H1 (cell line): Measurements from ENCODE around the gene RANBP3L. TPM values are rescaled to one million over a fixed set of nuclear protein-coding genes. Genes with fewer than 3 reads are reported as not detected.

Source experiments
- CTCF ChIA-PET: fragments of 300-600 bp; sonication (Branson Sonifier 250); formaldehyde crosslinking; loops from one replicate; lab custom pipeline; 2021; ENCODE audit not compliant: partially characterized antibody; lab: Charles Lee
- POLR2A ChIA-PET: fragments of 300-600 bp; sonication (Branson Sonifier 250); formaldehyde crosslinking; loops from one replicate; lab custom pipeline; 2021; ENCODE audit warnings: inconsistent platforms; ENCODE audit not compliant: partially characterized antibody; lab: Charles Lee
- DNase-seq, 2 experiments: peaks; one replicate each; pipeline versions ENCODE4 v3.0.0 to v3.0.0-alpha.2; 2010 to 2022; ENCODE audit warnings: low spot score in 2 of 2, low read depth in 1 of 2, mixed read lengths in 1 of 2
- FAIRE-seq: peaks from 2 replicates; lab custom pipeline; 2011; peaks lifted over from hg19 to GRCh38; lab: Jason Lieb, UNC
- H2AFZ ChIP-seq: 2 replicates; pipeline ENCODE4 v1.8.1; 2012; ENCODE audit warnings: low read length, inconsistent platforms
- H2AK5ac ChIP-seq: 2 replicates; pipeline ENCODE4 v1.6.1; 2013; ENCODE audit warnings: low read depth, low read length
- H2BK120ac ChIP-seq: replicated peaks from 2 replicates; pipeline ENCODE3; 2013; ENCODE audit warnings: low read depth, low read length, inconsistent platforms
- H2BK12ac ChIP-seq: 2 replicates; pipeline ENCODE4 v1.6.1; 2013; ENCODE audit warnings: low read depth, low read length
- H2BK15ac ChIP-seq: 2 replicates; pipeline ENCODE4 v1.6.1; 2013; ENCODE audit warnings: low read length
- H2BK20ac ChIP-seq: 2 replicates; pipeline ENCODE4 v1.6.1; 2013; ENCODE audit warnings: low read length
- H2BK5ac ChIP-seq: 2 replicates; pipeline ENCODE4 v1.6.1; 2013; ENCODE audit warnings: low read depth, low read length
- H3K14ac ChIP-seq: 2 replicates; pipeline ENCODE4 v1.6.1; 2013; ENCODE audit warnings: inconsistent platforms; ENCODE audit not compliant: insufficient read length
- H3K18ac ChIP-seq: 2 replicates; pipeline ENCODE4 v1.6.1; 2013; ENCODE audit warnings: low read length; ENCODE audit errors: extremely low read depth
- H3K23ac ChIP-seq: 2 replicates; pipeline ENCODE4 v1.6.1; 2013; ENCODE audit warnings: inconsistent platforms; ENCODE audit not compliant: insufficient read length
- H3K23me2 ChIP-seq: 2 replicates; pipeline ENCODE4 v1.6.1; 2013; ENCODE audit warnings: low read depth, low read length
- H3K27ac ChIP-seq: 2 replicates; pipeline ENCODE4 v1.6.1; 2011; ENCODE audit warnings: low read depth, low read length, inconsistent platforms
- H3K27me3 ChIP-seq, 4 experiments: replicated peaks in 1 of 4; 1 replicate in 1 of 4; 2 replicates in 3 of 4; pipeline versions ENCODE4 v1.6.1 to v1.8.1; 2011 to 2013; ENCODE audit warnings: low read length in 3 of 4, mild to moderate bottlenecking in 3 of 4, inconsistent platforms in 2 of 4, mixed read lengths in 2 of 4, moderate library complexity in 1 of 4; ENCODE audit not compliant: control insufficient read depth in 3 of 4, insufficient read depth in 3 of 4; ENCODE audit errors: extremely low read depth in 1 of 4
- H3K36me3 ChIP-seq, 4 experiments: 2 replicates each; pipeline versions ENCODE4 v1.6.1 to v1.8.1; 2011 to 2013; ENCODE audit warnings: mild to moderate bottlenecking in 4 of 4, low read length in 3 of 4, moderate library complexity in 2 of 4, control low read depth in 1 of 4, inconsistent platforms in 1 of 4; ENCODE audit not compliant: insufficient read depth in 4 of 4, control insufficient read depth in 2 of 4
- H3K4ac ChIP-seq: replicated peaks from 2 replicates; pipeline ENCODE3; 2013; ENCODE audit warnings: low read length, low read depth, mixed read lengths, inconsistent platforms; ENCODE audit not compliant: insufficient read length
- H3K4me1 ChIP-seq, 4 experiments: replicated peaks in 1 of 4; 1 replicate in 1 of 4; 2 replicates in 3 of 4; pipeline versions ENCODE4 v1.6.1 to v1.8.1; 2011 to 2013; ENCODE audit warnings: low read length in 3 of 4, inconsistent platforms in 2 of 4, mixed read lengths in 1 of 4; ENCODE audit not compliant: insufficient read depth in 4 of 4, control insufficient read depth in 3 of 4
- H3K4me2 ChIP-seq, 2 experiments: 2 replicates each; pipeline versions ENCODE4 v1.6.1 to v1.8.1; 2011 to 2013; ENCODE audit warnings: low read depth in 2 of 2, low read length in 2 of 2, control low read depth in 1 of 2, inconsistent platforms in 1 of 2, mild to moderate bottlenecking in 1 of 2; ENCODE audit not compliant: insufficient read depth in 1 of 2
- H3K4me3 ChIP-seq, 4 experiments: fragments of 200-600, 300-600 bp in 1 of 4; sonication (generic), shearing (Covaris generic), sonication (Bioruptor Twin) in 1 of 4; 2 replicates each; pipeline versions ENCODE4 v1.5.1 to v1.8.1; 2011 to 2016; ENCODE audit warnings: low read length in 4 of 4, low read depth in 3 of 4, control low read depth in 2 of 4, inconsistent platforms in 2 of 4, mild to moderate bottlenecking in 2 of 4, mixed read lengths in 1 of 4, moderate library complexity in 1 of 4; ENCODE audit not compliant: insufficient read depth in 2 of 4; ENCODE audit errors: extremely low read depth in 1 of 4
- H3K56ac ChIP-seq: replicated peaks from 2 replicates; pipeline ENCODE3; 2013; ENCODE audit warnings: low read depth, mild to moderate bottlenecking, mixed read lengths, low read length, inconsistent platforms; ENCODE audit not compliant: insufficient read length
- H3K79me1 ChIP-seq: 2 replicates; pipeline ENCODE4 v1.6.1; 2013; ENCODE audit warnings: low read depth, low read length, control low read depth
- H3K79me2 ChIP-seq, 2 experiments: 2 replicates each; pipeline versions ENCODE4 v1.6.1 to v1.8.1; 2012 to 2013; ENCODE audit warnings: low read length in 2 of 2, mild to moderate bottlenecking in 2 of 2, inconsistent platforms in 1 of 2; ENCODE audit not compliant: insufficient read depth in 2 of 2, control insufficient read depth in 1 of 2
- H3K9ac ChIP-seq, 4 experiments: replicated peaks in 1 of 4; 1 replicate in 1 of 4; 2 replicates in 3 of 4; pipeline versions ENCODE4 v1.6.1 to v1.8.1; 2011 to 2013; ENCODE audit warnings: low read depth in 3 of 4, low read length in 3 of 4, control low read depth in 2 of 4, mild to moderate bottlenecking in 2 of 4, moderate library complexity in 2 of 4, inconsistent platforms in 1 of 4; ENCODE audit errors: extremely low read depth in 1 of 4
- H3K9me3 ChIP-seq, 2 experiments: 2 replicates each; pipeline versions ENCODE4 v1.6.1 to v1.8.1; 2012 to 2013; ENCODE audit warnings: mild to moderate bottlenecking in 2 of 2, moderate library complexity in 2 of 2, control low read depth in 1 of 2, inconsistent platforms in 1 of 2, low read depth in 1 of 2, low read length in 1 of 2, mixed read lengths in 1 of 2; ENCODE audit not compliant: insufficient read depth in 2 of 2
- H4K20me1 ChIP-seq, 2 experiments: replicated peaks in 1 of 2; 2 replicates each; pipeline versions ENCODE3 to v1.8.1; 2011 to 2013; ENCODE audit warnings: inconsistent platforms in 2 of 2, low read length in 2 of 2, mild to moderate bottlenecking in 1 of 2; ENCODE audit not compliant: insufficient read depth in 2 of 2, control insufficient read depth in 1 of 2
- H4K5ac ChIP-seq: 2 replicates; pipeline ENCODE4 v1.6.1; 2013; ENCODE audit warnings: low read length, low read depth, mixed read lengths, inconsistent platforms; ENCODE audit not compliant: insufficient read length
- H4K8ac ChIP-seq: 2 replicates; pipeline ENCODE4 v1.8.0; 2013; ENCODE audit warnings: mild to moderate bottlenecking, moderate library complexity, low read length, inconsistent platforms; ENCODE audit not compliant: insufficient read depth; ENCODE audit errors: extremely low read depth
- H4K91ac ChIP-seq: replicated peaks from 2 replicates; pipeline ENCODE3; 2013; ENCODE audit warnings: low read length, mixed read lengths, inconsistent platforms; ENCODE audit not compliant: insufficient read length
- BRCA1 ChIP-seq: IDR thresholded peaks from 2 replicates; pipeline ENCODE4 v1.6.1; 2012; ENCODE audit warnings: low read depth, low read length, improper control_type of control experiment
- EP300 ChIP-seq, 2 experiments: IDR thresholded peaks; 1 replicate in 1 of 2; 2 replicates in 1 of 2; pipeline ENCODE4 v1.6.1; 2011 to 2012; ENCODE audit warnings: low read depth in 2 of 2, low read length in 2 of 2, mild to moderate bottlenecking in 2 of 2, borderline replicate concordance in 1 of 2, inconsistent platforms in 1 of 2, moderate library complexity in 1 of 2
- HDAC6 ChIP-seq: IDR thresholded peaks from one replicate; pipeline ENCODE4 v1.7.1; 2012; ENCODE audit warnings: low read depth, mild to moderate bottlenecking, inconsistent platforms, low read length, moderate library complexity
- RNF2 ChIP-seq: fragments of 200-900, 300-1000 bp; sonication (generic); IDR thresholded peaks from 2 replicates; pipeline ENCODE4 v1.7.1; 2016; ENCODE audit warnings: borderline replicate concordance, low read depth, mild to moderate bottlenecking, antibody characterized with exemption, low read length; ENCODE audit not compliant: poor library complexity, severe bottlenecking; ENCODE audit errors: missing control alignments
- USF2 ChIP-seq: IDR thresholded peaks from 2 replicates; pipeline ENCODE4 v1.6.1; 2011; ENCODE audit warnings: low read length, improper control_type of control experiment
- WGBS, 2 experiments: shearing (Covaris generic) in 1 of 2; methylation state at CpG; one replicate each; pipeline versions ENCODE4 v1.1.6 to v1.1.7; 2013 to 2015; ENCODE audit warnings: low lambda C conversion rate in 2 of 2, mixed read lengths in 2 of 2, inconsistent platforms in 1 of 2, low coverage in 1 of 2, missing lambda C conversion rate in 1 of 2; ENCODE audit not compliant: insufficient replicate concordance in 2 of 2, insufficient coverage in 1 of 2, insufficient read length in 1 of 2; ENCODE audit errors: extremely low coverage in 1 of 2, missing lambda C conversion rate in 1 of 2; 5-methylcytosine and 5-hydroxymethylcytosine counted together
- polyA plus RNA-seq, 7 experiments: library from polyadenylated mRNA; depleted of rRNA in 3 of 7; stranded (reverse) in 5 of 7; unstranded in 2 of 7; fragments of >200 nt in 5 of 7; fragments of 200-250 nt in 2 of 7; gene quantifications; 1 replicate in 5 of 7; 2 replicates in 1 of 7; 4 replicates in 1 of 7; pipeline versions ENCODE4 v1.2.1 to v1.2.3, GENCODE V29; 2011 to 2013; ENCODE audit warnings: missing spikeins in 2 of 7, mixed read lengths in 2 of 7
- total RNA-seq: library from RNA; stranded (reverse); fragmentation: NEBNext Ultra II Directional; extraction: Animal tissue kit (Norgen Biotek cat#: 25700); gene quantifications from 2 replicates; pipeline ENCODE4 v1.2.1, GENCODE V29; 2021

RANBP3L gene
- total and polyA plus RNA-seq, 2 of the 8 experiments (the other 6 are each of a cell fraction or from before 2014, with no cell fraction given) = not detected

- no peak for TF ChIP-seq EP300 (IDR thresholded peaks at IDR 0.05; ENCODE audit: borderline replicate concordance in 1 of 2, low read depth in 2 of 2, low read length in 2 of 2)
- TF ChIP-seq RNF2 = peak; percentile 22
- no peak for TF ChIP-seq HDAC6
- no peak for TF ChIP-seq BRCA1
- TF ChIP-seq USF2 = no peak
- no peaks in the 10 kb centered on the region for H3K36me3 ChIP-seq
- H3K27ac ChIP-seq = no peak overlapping the region; the same call in 1 of the 2 replicates
- CTCF ChIA-PET = interaction anchor here (1.0 to 3.0 kb wide), 14 partner anchors 9 to 453 kb away, joined by 3 to 16 read pairs (median 4); no protein-coding TSS in a partner anchor
- peak overlapping the region; percentile 90; the same call in 1 of the 2 replicates for H4K8ac ChIP-seq
- H2BK5ac ChIP-seq = peak overlapping the region; percentile 32
- peak overlapping the region; percentile 40 for H4K5ac ChIP-seq
- H2BK12ac ChIP-seq = peak overlapping the region; percentile 95
- no peak overlapping the region for H3K56ac ChIP-seq
- H3K23me2 ChIP-seq = peaks cover 2% of the 10 kb centered on the region; the same call in 1 of the 2 replicates
- 73% methylated on average over 24 of the region's 24 CpGs; no CpG with 5 or more reads in 1 of the 2 experiments for WGBS, 2 experiments
- no peak overlapping the region for H3K23ac ChIP-seq
- H3K9ac ChIP-seq = peak overlapping the region in 3 of 4 experiments; percentile 45 to 48 (median 47); a peak in 4 of 7 replicates
- H2BK20ac ChIP-seq = no peak overlapping the region
- H3K79me1 ChIP-seq = no peaks in the 10 kb centered on the region
- POLR2A ChIA-PET = interaction anchor here (0.5 to 1.8 kb wide), 8 partner anchors 10 to 334 kb away, joined by 3 to 8 read pairs (median 4); no protein-coding TSS in a partner anchor
- no peak overlapping the region for H3K14ac ChIP-seq
- peak overlapping the region; percentile 78; the same call in 1 of the 2 replicates for H3K18ac ChIP-seq
- no peak overlapping the region for H3K4ac ChIP-seq
- peak overlapping the region; percentile 52; the same call in 1 of the 2 replicates for H2AFZ ChIP-seq
- no peaks in the 10 kb centered on the region for H3K9me3 ChIP-seq
- H3K4me2 ChIP-seq = peak overlapping the region; percentile 65 to 72
- DNase-seq (no peak), FAIRE-seq (no peak)
- H4K20me1 ChIP-seq = no peaks in the 10 kb centered on the region
- H2AK5ac ChIP-seq = peak overlapping the region; percentile 95; the same call in 1 of the 2 replicates
- peak overlapping the region; percentile 95; the same call in 1 of the 2 replicates for H2BK15ac ChIP-seq
- peaks cover 1 to 12% (median 6%) of the 10 kb centered on the region in 4 experiments for H3K27me3 ChIP-seq
- H3K79me2 ChIP-seq = 0 out of 4 replicates have a peak, but pooled peaks cover 0 to 2% of the 10 kb centered on the region in 2 experiments
- peak overlapping the region; percentile 70 for H4K91ac ChIP-seq
- peaks cover 3 to 4% (median 3%) of the 10 kb centered on the region in 4 experiments; a peak in 5 of 7 replicates for H3K4me1 ChIP-seq
- no peak overlapping the region for H2BK120ac ChIP-seq
- peak overlapping the region in 2 of 4 experiments; percentile 76 to 91; a peak in 4 of 8 replicates for H3K4me3 ChIP-seq
Measured at GRCh38 chr5:36242534-36243485, 58.9 kb downstream of the RANBP3L start.
